Prostate gland (tissue), 2 donors: Measurements from ENCODE around the gene BBOX1. TPM values are rescaled to one million over a fixed set of nuclear protein-coding genes. Genes with fewer than 3 reads are reported as not detected.

Experiments
- DNase-seq: peaks from one replicate; pipeline ENCODE4 v3.0.0-alpha.2; 2019; ENCODE audit warnings: low spot score
- H3K27ac ChIP-seq, 2 donors: fragments of 200-600 bp; sonication (generic); 2 replicates each; pipeline ENCODE4 v1.5.1; 2017 to 2019
- H3K27me3 ChIP-seq: fragments of 200-600 bp; sonication (generic); replicated peaks from 2 replicates; pipeline ENCODE4 v1.5.1; 2019; ENCODE audit not compliant: insufficient read depth
- H3K36me3 ChIP-seq, 2 donors: fragments of 200-600 bp; sonication (generic); 1 replicate in 1 of 2; 2 replicates in 1 of 2; pipeline versions ENCODE4 v1.5.1 to v1.8.1; 2017 to 2019
- H3K4me1 ChIP-seq: fragments of 200-600 bp; sonication (generic); replicated peaks from 2 replicates; pipeline ENCODE4 v1.5.1; 2019
- H3K4me3 ChIP-seq, 2 donors: fragments of 200-600 bp; sonication (generic); 2 replicates each; pipeline ENCODE4 v1.5.1; 2017 to 2019
- H3K9me3 ChIP-seq: fragments of 200-600 bp; sonication (generic); 2 replicates; pipeline ENCODE4 v1.5.1; 2017
- POLR2A ChIP-seq: fragments of 450-650 bp; IDR thresholded peaks from one replicate; pipeline ENCODE4 v1.6.1; 2016; ENCODE audit warnings: antibody characterized with exemption, mild to moderate bottlenecking
- POLR2AphosphoS5 ChIP-seq: sonication (generic); formaldehyde crosslinking; IDR thresholded peaks from one replicate; pipeline ENCODE4 v1.6.1; 2017; ENCODE audit warnings: antibody characterized with exemption
- WGBS: methylation state at CpG from one replicate; pipeline ENCODE4 v1.1.5; 2018; 5-methylcytosine and 5-hydroxymethylcytosine counted together
- intact Hi-C: fragments of 100-400 bp; cut with DNase I; formaldehyde crosslinking; loops from one replicate; pipeline ENCODE4 v1.14.2; 2022
- total RNA-seq, 2 donors: library from RNA; depleted of rRNA; stranded (reverse); fragments of >200 nt; gene quantifications; one replicate each; pipeline ENCODE4 v1.1.0, GENCODE V29; 2016
- TF ChIP-seq, protein P1 (sequence below), 4 experiments: fragments of 200-600 bp in 2 of 4; fragments of 450-650 bp in 2 of 4; sonication (generic) in 2 of 4; IDR thresholded peaks; 1 replicate in 3 of 4; 2 replicates in 1 of 4; pipeline ENCODE4 v1.5.1; 2016 to 2019; ENCODE audit warnings: antibody characterized with exemption in 4 of 4, mild to moderate bottlenecking in 2 of 4, moderate library complexity in 2 of 4

The BBOX1 gene
- total RNA-seq, 2 donors from 2014 or later: 1.0 TPM; not detected in 1

DNA sequence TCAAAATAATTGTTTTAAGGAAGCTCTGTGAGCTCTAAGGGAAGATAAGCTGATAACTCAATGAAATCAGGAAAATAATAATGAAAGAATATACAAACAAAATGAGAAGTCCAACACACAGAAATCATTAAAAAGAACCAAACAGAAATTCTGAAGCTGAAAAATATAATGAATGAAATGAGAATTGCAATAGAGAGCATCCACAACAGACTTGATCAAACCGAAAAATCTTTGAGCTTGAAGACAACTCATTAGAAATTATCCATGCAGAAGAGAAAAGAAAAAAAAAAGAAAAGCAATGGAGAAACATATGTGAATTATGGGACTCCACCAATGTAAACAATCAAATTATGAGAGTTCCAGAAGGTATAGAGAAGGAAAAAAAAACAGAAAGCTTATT is 101.0 kb downstream of the BBOX1 start:
- intact Hi-C loops: no loop called here
- Histone ChIP-seq H3K4me1 (no peaks in the 10 kb centered on the region), H3K27me3 (no peaks in the 10 kb centered on the region), H3K36me3 (no peaks in the 10 kb centered on the region), H3K9me3 (no peaks in the 10 kb centered on the region), H3K27ac (no peak overlapping the region), H3K4me3 (no peak overlapping the region)
- 45% methylated on average over 1 of the region's 1 CpG for WGBS
- TF ChIP-seq, protein P1, sequence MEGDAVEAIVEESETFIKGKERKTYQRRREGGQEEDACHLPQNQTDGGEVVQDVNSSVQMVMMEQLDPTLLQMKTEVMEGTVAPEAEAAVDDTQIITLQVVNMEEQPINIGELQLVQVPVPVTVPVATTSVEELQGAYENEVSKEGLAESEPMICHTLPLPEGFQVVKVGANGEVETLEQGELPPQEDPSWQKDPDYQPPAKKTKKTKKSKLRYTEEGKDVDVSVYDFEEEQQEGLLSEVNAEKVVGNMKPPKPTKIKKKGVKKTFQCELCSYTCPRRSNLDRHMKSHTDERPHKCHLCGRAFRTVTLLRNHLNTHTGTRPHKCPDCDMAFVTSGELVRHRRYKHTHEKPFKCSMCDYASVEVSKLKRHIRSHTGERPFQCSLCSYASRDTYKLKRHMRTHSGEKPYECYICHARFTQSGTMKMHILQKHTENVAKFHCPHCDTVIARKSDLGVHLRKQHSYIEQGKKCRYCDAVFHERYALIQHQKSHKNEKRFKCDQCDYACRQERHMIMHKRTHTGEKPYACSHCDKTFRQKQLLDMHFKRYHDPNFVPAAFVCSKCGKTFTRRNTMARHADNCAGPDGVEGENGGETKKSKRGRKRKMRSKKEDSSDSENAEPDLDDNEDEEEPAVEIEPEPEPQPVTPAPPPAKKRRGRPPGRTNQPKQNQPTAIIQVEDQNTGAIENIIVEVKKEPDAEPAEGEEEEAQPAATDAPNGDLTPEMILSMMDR (IDR thresholded peaks at IDR 0.05): no peak
- TF ChIP-seq POLR2AphosphoS5 (no peak), POLR2A (no peak)
- no peak for DNase-seq

DNA sequence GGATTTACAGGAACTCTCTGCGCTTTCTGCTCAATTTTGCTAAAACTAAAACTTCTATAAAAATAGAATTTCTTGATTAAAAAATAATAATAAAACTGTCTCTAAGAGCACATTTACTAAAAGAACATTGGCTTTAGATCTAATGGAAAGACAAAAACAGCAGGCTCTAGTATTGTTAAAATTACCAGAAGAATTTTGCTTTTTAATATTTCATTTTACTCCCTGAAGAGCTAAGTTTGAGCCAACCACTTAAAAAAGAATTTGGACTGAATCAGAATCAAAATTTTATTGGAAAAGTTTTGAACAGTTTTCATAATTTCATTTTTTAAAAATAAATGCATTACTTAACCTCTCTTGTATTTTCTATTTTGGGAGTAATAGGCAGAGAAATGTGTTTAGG is 107.3 kb downstream of the BBOX1 start:
- no peak for TF ChIP-seq POLR2A
- TF ChIP-seq POLR2AphosphoS5: no peak
- TF ChIP-seq, protein P1 (IDR thresholded peaks at IDR 0.05): no peak
- H3K4me1 ChIP-seq: no peaks in the 10 kb centered on the region
- no peaks in the 10 kb centered on the region for H3K36me3 ChIP-seq
- 66% methylated on average over 1 of the region's 1 CpG for WGBS
- no peak overlapping the region for H3K27ac ChIP-seq
- DNase-seq: no peak
- no peaks in the 10 kb centered on the region for H3K9me3 ChIP-seq
- H3K4me3 ChIP-seq: no peak overlapping the region
- no peaks in the 10 kb centered on the region for H3K27me3 ChIP-seq
- intact Hi-C loops: no loop called here

DNA sequence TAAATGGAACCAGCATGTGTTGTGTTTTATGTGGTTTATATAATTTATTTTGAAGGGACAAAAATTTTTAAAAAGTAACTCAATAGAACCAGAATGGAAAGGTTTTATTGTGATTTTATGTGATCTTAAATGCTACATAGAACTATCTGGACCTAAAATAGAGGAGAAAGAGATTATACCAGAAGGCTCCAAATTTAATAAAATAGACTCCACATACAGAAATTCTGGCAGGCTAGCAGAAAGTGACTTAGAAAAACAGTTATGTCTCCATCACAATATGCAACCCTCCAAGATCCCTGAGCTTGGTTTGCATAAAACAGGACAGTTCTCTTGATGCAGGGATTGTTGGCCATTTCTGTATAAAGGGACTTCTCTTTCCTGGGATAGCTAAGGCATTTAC is 107.9 kb downstream of the BBOX1 start:
- DNase-seq: no peak
- no peak overlapping the region for H3K4me3 ChIP-seq
- H3K9me3 ChIP-seq: no peaks in the 10 kb centered on the region
- TF ChIP-seq POLR2A (no peak), POLR2AphosphoS5 (no peak)
- TF ChIP-seq, protein P1 (IDR thresholded peaks at IDR 0.05): no peak
- intact Hi-C loops: no loop called here
- H3K36me3 ChIP-seq: no peaks in the 10 kb centered on the region
- no peaks in the 10 kb centered on the region for H3K27me3 ChIP-seq
- H3K4me1 ChIP-seq: no peaks in the 10 kb centered on the region
- H3K27ac ChIP-seq: no peak overlapping the region

DNA sequence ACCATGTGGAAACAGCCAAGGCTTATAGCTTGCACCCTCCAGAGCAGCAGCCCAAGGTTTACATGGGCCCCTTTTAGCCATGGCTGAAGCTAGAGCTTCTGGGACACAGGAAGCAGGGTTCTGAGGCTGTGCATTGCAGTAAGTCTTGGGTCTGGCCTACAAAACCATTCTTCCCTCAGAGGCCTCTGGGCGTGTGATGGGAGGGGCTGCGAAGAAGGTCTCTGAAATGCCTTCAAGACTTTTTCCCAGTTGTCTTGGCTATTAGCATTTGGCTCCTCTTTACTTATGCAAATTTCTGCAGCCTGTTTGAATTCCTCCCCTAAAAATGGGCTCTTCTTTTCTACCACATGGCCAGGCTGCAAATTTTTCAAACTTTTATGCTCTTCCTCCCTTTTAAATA is 109.5 kb downstream of the BBOX1 start:
- WGBS: 69% methylated on average over 2 of the region's 2 CpGs
- intact Hi-C loops: no loop called here

DNA sequence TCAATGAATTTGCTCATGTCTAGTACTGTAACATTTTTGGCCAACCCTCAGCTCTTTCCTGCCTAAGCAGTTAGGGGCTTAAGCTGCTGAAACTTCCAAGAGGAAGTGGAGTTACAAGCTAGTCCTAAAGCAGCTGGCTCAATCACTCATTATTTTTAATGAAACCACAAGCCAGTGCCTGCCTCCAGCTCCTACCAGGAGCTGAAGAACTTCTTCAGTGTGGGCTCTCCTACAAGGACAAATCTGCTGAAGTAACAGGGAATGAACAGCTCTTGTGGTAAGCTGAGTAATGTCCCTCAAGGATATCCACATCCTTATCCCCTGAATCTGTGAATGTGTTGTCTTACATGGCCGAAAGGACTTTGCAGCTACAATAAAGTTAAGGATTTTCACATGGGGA is 112.5 kb downstream of the BBOX1 start:
- DNase-seq: no peak
- Histone ChIP-seq H3K9me3 (no peaks in the 10 kb centered on the region), H3K27ac (no peak overlapping the region), H3K36me3 (no peaks in the 10 kb centered on the region), H3K4me3 (no peak overlapping the region), H3K27me3 (no peaks in the 10 kb centered on the region), H3K4me1 (no peaks in the 10 kb centered on the region)
- WGBS: 100% methylated on average over 1 of the region's 1 CpG
- intact Hi-C loops: no loop called here
- TF ChIP-seq, protein P1 (IDR thresholded peaks at IDR 0.05): no peak
- TF ChIP-seq POLR2AphosphoS5 (no peak), POLR2A (no peak)

More for the DNA sequence above, 109.5 kb downstream of the BBOX1 start:
- H3K9me3 ChIP-seq: no peaks in the 10 kb centered on the region
- no peaks in the 10 kb centered on the region for H3K27me3 ChIP-seq
- no peak for DNase-seq
- TF ChIP-seq POLR2A (no peak), POLR2AphosphoS5 (no peak)
- TF ChIP-seq, protein P1 (IDR thresholded peaks at IDR 0.05): no peak
- H3K36me3 ChIP-seq: no peaks in the 10 kb centered on the region
- H3K4me3 ChIP-seq: no peak overlapping the region
- no peaks in the 10 kb centered on the region for H3K4me1 ChIP-seq
- no peak overlapping the region for H3K27ac ChIP-seq
